ENCODE results near the gene PRR14L.
"Not testable (repeated sequence)": the region's sequence is repeated elsewhere in the genome, so short reads cannot be mapped to it uniquely, and the experiment has no call there.

Gene PRR14L

GRCh38 chr22:31750365-31751284, 693 bp upstream of the PRR14L start:
- TF ChIP-seq CTCF (IDR thresholded peaks at IDR 0.05; ENCODE audit: insufficient read depth, low read depth, low read length, missing control alignments), result no peak
- no peak for DNase-seq (ENCODE audit: low read depth)
- peak overlapping the region; percentile 39 for H3K4me3 ChIP-seq (ENCODE audit: low read depth, low read length)

DNA sequence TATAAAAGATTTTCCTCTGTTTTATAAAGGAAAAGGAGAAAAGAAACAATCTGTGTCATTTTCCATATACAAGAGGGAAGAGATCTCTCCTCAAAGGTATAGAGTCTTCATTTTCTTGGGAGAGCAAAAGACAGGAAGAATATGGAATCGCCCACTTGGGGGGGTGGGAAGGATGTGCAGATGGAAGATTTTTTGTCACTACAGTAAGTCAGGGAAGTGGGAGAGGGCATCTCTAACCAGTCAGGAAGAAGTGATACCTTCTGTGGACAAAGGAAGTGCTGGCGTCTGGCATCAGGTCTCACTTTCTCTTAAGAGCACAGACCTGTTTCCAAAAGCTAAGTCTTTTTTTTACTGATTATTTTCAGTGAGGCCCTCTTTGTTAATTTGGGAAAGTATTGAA, 1.4 kb downstream of the PRR14L start:
- peak overlapping the region; percentile 71 for H3K4me3 ChIP-seq (ENCODE audit: low read depth, low read length)
- TF ChIP-seq CTCF (IDR thresholded peaks at IDR 0.05; ENCODE audit: insufficient read depth, low read depth, low read length, missing control alignments), result no peak
- peak; percentile 33 for DNase-seq (ENCODE audit: low read depth)

GRCh38 chr22:31747441-31747840, 2.5 kb downstream of the PRR14L start:
- no peak for DNase-seq (ENCODE audit: low read depth)
- TF ChIP-seq CTCF (IDR thresholded peaks at IDR 0.05; ENCODE audit: insufficient read depth, low read depth, low read length, missing control alignments), result no peak
- H3K4me3 ChIP-seq (ENCODE audit: low read depth, low read length), result no peak overlapping the region

GRCh38 chr22:31743871-31744270, 6.1 kb downstream of the PRR14L start:
- DNase-seq (ENCODE audit: low read depth), result no peak
- no peak overlapping the region for H3K4me3 ChIP-seq (ENCODE audit: low read depth, low read length)
- no peak for TF ChIP-seq CTCF (IDR thresholded peaks at IDR 0.05; ENCODE audit: insufficient read depth, low read depth, low read length, missing control alignments)

GRCh38 chr22:31742682-31743081, 7.2 kb downstream of the PRR14L start:
- TF ChIP-seq CTCF (IDR thresholded peaks at IDR 0.05; ENCODE audit: insufficient read depth, low read depth, low read length, missing control alignments), result no peak
- no peak overlapping the region for H3K4me3 ChIP-seq (ENCODE audit: low read depth, low read length)
- DNase-seq (ENCODE audit: low read depth), result no peak

- no peak for TF ChIP-seq CTCF (IDR thresholded peaks at IDR 0.05; ENCODE audit: insufficient read depth, low read depth, low read length, missing control alignments)
- no peak for DNase-seq (ENCODE audit: low read depth)
- no peak overlapping the region for H3K4me3 ChIP-seq (ENCODE audit: low read depth, low read length)
These were observed 7.8 kb downstream of the PRR14L start for GRCh38 chr22:31742115-31742514.

DNA sequence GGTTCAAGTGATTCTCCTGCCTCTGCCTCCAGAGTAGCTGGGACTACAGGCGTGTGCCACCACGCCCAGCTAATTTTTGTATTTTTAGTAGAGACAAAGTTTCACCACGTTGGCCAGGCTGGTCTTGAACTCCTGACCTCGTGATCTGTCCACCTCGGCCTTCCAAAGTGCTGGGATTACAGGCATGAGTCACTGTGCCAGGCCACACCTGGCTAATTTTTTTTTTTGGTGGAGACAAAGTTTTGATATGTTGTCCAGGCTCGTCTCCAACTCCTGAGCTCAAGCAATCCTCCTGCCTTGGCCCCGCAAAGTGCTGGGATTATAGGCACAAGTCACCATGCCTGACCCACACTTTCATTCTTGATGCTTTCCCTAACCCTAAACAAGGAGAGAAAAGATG, 9.6 kb downstream of the PRR14L start:
- not testable (repeated sequence) for DNase-seq (ENCODE audit: low read depth)

More for the DNA sequence above, 9.6 kb downstream of the PRR14L start:
- not testable (repeated sequence) for H3K4me3 ChIP-seq (ENCODE audit: low read depth, low read length)
